ENCODE measurements around the gene PHOSPHO1.

Gene PHOSPHO1

DNA sequence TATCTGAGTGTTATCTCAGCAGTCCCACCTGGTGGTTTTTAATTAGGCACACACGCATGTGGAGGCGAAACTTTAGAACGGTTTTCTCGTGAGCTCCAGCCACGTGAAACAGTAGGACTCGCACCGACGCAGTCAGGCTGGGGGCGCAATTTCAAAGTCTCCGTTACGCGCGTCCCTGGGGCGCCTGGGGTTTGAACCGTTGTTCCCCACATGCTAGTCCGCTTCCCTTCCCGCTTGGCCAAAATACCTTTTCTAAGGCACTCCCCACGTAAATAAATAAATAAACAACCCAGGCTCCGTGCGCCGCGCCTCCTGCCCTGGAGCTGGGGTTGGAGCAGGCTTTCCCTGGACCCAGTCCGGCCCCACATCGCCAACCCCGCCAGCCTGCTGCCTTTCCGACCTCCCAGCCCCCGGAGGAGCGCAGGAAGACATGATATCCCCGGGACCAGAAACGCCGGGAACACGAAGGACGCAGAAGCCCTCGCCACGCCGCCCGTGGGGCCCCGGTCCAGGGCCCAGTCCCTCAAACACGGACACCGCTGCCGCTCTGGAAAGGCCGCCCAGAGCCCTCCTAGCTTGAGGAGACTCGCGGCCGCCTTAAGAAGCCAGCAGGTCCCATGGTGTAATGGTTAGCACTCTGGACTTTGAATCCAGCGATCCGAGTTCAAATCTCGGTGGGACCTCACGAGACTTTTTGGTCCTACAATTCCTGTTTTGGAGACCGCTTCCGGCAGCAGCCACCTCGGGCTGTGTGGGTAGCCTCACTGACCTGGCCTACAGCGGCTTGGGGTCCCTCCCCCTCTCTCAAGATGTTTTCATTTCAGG, 38.5 kb downstream of the PHOSPHO1 start (continued):
- peak; percentile 82 for TF ChIP-seq ZNF639 (tag by site-specific recombination; IDR thresholded peaks at IDR 0.05)
- 0 out of 2 replicates have a peak, but pooled peaks have one; percentile 41 for TF ChIP-seq ZNF792 (tag by site-specific recombination; IDR thresholded peaks at IDR 0.05)
- TF ChIP-seq ZFP69B (tag by site-specific recombination; IDR thresholded peaks at IDR 0.05), result peak; percentile 94
- TF ChIP-seq ZNF169 (tag by site-specific recombination; IDR thresholded peaks at IDR 0.05), result no peak
- TF ChIP-seq ZNF555 (tag by site-specific recombination; conservative IDR thresholded peaks at IDR 0.05), result no peak
- TF ChIP-seq TRIM28 (IDR thresholded peaks at IDR 0.05; ENCODE audit: borderline replicate concordance, low read length), result no peak; the same call in 1 of the 2 replicates
- TF ChIP-seq KLF7 (tag by site-specific recombination; IDR thresholded peaks at IDR 0.05; ENCODE audit: borderline replicate concordance), result peak; percentile 77; the same call in 1 of the 2 replicates
- peak; percentile 93 for TF ChIP-seq SALL2 (tag by site-specific recombination; IDR thresholded peaks at IDR 0.05; ENCODE audit: borderline replicate concordance)
- peak; percentile 92 for TF ChIP-seq ZNF335 (tag by site-specific recombination; conservative IDR thresholded peaks at IDR 0.05)
- TF ChIP-seq ZFP37 (tag by site-specific recombination; IDR thresholded peaks at IDR 0.05), result peak; percentile 91
- peak; percentile 71 for TF ChIP-seq YY1 (tag by site-specific recombination; IDR thresholded peaks at IDR 0.05)
- TF ChIP-seq ZNF776 (tag by site-specific recombination; IDR thresholded peaks at IDR 0.05; ENCODE audit: borderline replicate concordance), result no peak
- TF ChIP-seq ZNF274 (IDR thresholded peaks at IDR 0.05; ENCODE audit: low read length), result no peak
- TF ChIP-seq ZNF274 (tag by site-specific recombination; IDR thresholded peaks at IDR 0.05; ENCODE audit: borderline replicate concordance), result no peak
- TF ChIP-seq ZFP41 (tag by site-specific recombination; IDR thresholded peaks at IDR 0.05; ENCODE audit: borderline replicate concordance), result no peak
- peak; percentile 88; the same call in 1 of the 2 replicates for TF ChIP-seq ZNF785 (tag by site-specific recombination; IDR thresholded peaks at IDR 0.05)
- no peak for TF ChIP-seq RBAK (tag by site-specific recombination; IDR thresholded peaks at IDR 0.05)
- TF ChIP-seq ZNF596 (tag by site-specific recombination; IDR thresholded peaks at IDR 0.05), result peak; percentile 57
- TF ChIP-seq MEIS1 (CRISPR knock-in tag; IDR thresholded peaks at IDR 0.05; ENCODE audit: borderline replicate concordance), result no peak
- TF ChIP-seq MYNN (tag by site-specific recombination; IDR thresholded peaks at IDR 0.05; ENCODE audit: borderline replicate concordance), result no peak
- TF ChIP-seq, protein P1, sequence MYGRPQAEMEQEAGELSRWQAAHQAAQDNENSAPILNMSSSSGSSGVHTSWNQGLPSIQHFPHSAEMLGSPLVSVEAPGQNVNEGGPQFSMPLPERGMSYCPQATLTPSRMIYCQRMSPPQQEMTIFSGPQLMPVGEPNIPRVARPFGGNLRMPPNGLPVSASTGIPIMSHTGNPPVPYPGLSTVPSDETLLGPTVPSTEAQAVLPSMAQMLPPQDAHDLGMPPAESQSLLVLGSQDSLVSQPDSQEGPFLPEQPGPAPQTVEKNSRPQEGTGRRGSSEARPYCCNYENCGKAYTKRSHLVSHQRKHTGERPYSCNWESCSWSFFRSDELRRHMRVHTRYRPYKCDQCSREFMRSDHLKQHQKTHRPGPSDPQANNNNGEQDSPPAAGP (tag by site-specific recombination; IDR thresholded peaks at IDR 0.05), result peak; percentile 91; the same call in 1 of the 2 replicates
- TF ChIP-seq BCL6B (tag by site-specific recombination; IDR thresholded peaks at IDR 0.05), result no peak; the same call in 1 of the 2 replicates
- 0 out of 2 replicates have a peak, but pooled peaks have one; percentile 10 for TF ChIP-seq ZBTB1 (tag by site-specific recombination; IDR thresholded peaks at IDR 0.05)
- peak; percentile 84 for TF ChIP-seq ZNF660 (tag by site-specific recombination; IDR thresholded peaks at IDR 0.05)
- TF ChIP-seq ZNF529 (tag by site-specific recombination; IDR thresholded peaks at IDR 0.05; ENCODE audit: insufficient replicate concordance), result no peak
- peak; percentile 76; the same call in 1 of the 2 replicates for TF ChIP-seq GLI4 (tag by site-specific recombination; IDR thresholded peaks at IDR 0.05)
- TF ChIP-seq ZSCAN23 (tag by site-specific recombination; IDR thresholded peaks at IDR 0.05), result peak; percentile 83; the same call in 1 of the 2 replicates
- TF ChIP-seq KLF16 (tag by site-specific recombination; IDR thresholded peaks at IDR 0.05), result peak; percentile 79
- TF ChIP-seq SCRT2 (tag by site-specific recombination; IDR thresholded peaks at IDR 0.05), result peak; percentile 79
- TF ChIP-seq ZNF624 (tag by site-specific recombination; IDR thresholded peaks at IDR 0.05), result peak; percentile 19; the same call in 1 of the 2 replicates
- TF ChIP-seq SP3 (tag by site-specific recombination; IDR thresholded peaks at IDR 0.05), result no peak
- TF ChIP-seq ZBTB10 (tag by site-specific recombination; IDR thresholded peaks at IDR 0.05), result peak; percentile 81
- TF ChIP-seq ZNF133 (tag by site-specific recombination; IDR thresholded peaks at IDR 0.05), result no peak

All from HEK293 (cell line).